ENCODE data around the gene UGT8.

UGT8 gene

GRCh38 chr4:114595207-114595606, 3.4 kb upstream of the UGT8 start:
- Histone ChIP-seq H3K27me3 (ENCODE audit: insufficient read depth, low read depth, severe bottlenecking) (no peaks in the 10 kb centered on the region), H3K36me3 (no peaks in the 10 kb centered on the region), H3K27ac (no peak overlapping the region), H3K4me3 (ENCODE audit: low read depth, low read length) (no peak overlapping the region), H3K9me3 (ENCODE audit: severe bottlenecking) (peaks cover 4% of the 10 kb centered on the region)
- no peak for DNase-seq
- no peak for TF ChIP-seq CTCF (IDR thresholded peaks at IDR 0.05; ENCODE audit: low read depth, low read length)

- no peak for TF ChIP-seq CTCF (IDR thresholded peaks at IDR 0.05; ENCODE audit: low read depth, low read length)
- no peak overlapping the region for H3K27ac ChIP-seq
- no peak for DNase-seq
These were observed 2.7 kb upstream of the UGT8 start for GRCh38 chr4:114595921-114596320.

GRCh38 chr4:114597410-114598115, 1.0 kb upstream of the UGT8 start:
- Histone ChIP-seq H3K27ac (peak overlapping the region; percentile 87), H3K27me3 (ENCODE audit: insufficient read depth, low read depth, severe bottlenecking) (no peaks in the 10 kb centered on the region)

More at GRCh38 chr4:114595921-114596320, 2.7 kb upstream of the UGT8 start:
- H3K27me3 ChIP-seq (ENCODE audit: insufficient read depth, low read depth, severe bottlenecking) = no peaks in the 10 kb centered on the region
- peaks cover 4% of the 10 kb centered on the region for H3K9me3 ChIP-seq (ENCODE audit: severe bottlenecking)
- H3K36me3 ChIP-seq = no peaks in the 10 kb centered on the region
- H3K4me3 ChIP-seq (ENCODE audit: low read depth, low read length) = no peak overlapping the region

GRCh38 chr4:114599231-114599902, 760 bp downstream of the UGT8 start:
- Histone ChIP-seq H3K27me3 (ENCODE audit: insufficient read depth, low read depth, severe bottlenecking) (no peaks in the 10 kb centered on the region), H3K27ac (peak overlapping the region; percentile 87)

More at GRCh38 chr4:114597410-114598115, 1.0 kb upstream of the UGT8 start:
- Histone ChIP-seq H3K9me3 (ENCODE audit: severe bottlenecking) (peaks cover 4% of the 10 kb centered on the region), H3K36me3 (no peaks in the 10 kb centered on the region), H3K4me3 (ENCODE audit: low read depth, low read length) (peak overlapping the region; percentile 83)
- no peak for TF ChIP-seq CTCF (IDR thresholded peaks at IDR 0.05; ENCODE audit: low read depth, low read length)
- DNase-seq = no peak

GRCh38 chr4:114599903-114600552, 1.4 kb downstream of the UGT8 start:
- Histone ChIP-seq H3K27ac (peak overlapping the region; percentile 87), H3K4me3 (ENCODE audit: low read depth, low read length) (peak overlapping the region; percentile 83), H3K9me3 (ENCODE audit: severe bottlenecking) (peaks cover 2% of the 10 kb centered on the region), H3K27me3 (ENCODE audit: insufficient read depth, low read depth, severe bottlenecking) (no peaks in the 10 kb centered on the region), H3K36me3 (no peaks in the 10 kb centered on the region)
- no peak for DNase-seq
- TF ChIP-seq CTCF (IDR thresholded peaks at IDR 0.05; ENCODE audit: low read depth, low read length) = no peak

More at GRCh38 chr4:114599231-114599902, 760 bp downstream of the UGT8 start:
- Histone ChIP-seq H3K4me3 (ENCODE audit: low read depth, low read length) (peak overlapping the region; percentile 83), H3K36me3 (no peaks in the 10 kb centered on the region), H3K9me3 (ENCODE audit: severe bottlenecking) (peaks cover 4% of the 10 kb centered on the region)
- no peak for TF ChIP-seq CTCF (IDR thresholded peaks at IDR 0.05; ENCODE audit: low read depth, low read length)
- peak; percentile 72 for DNase-seq

All from WERI-Rb-1 (cell line).